ENCODE data around the gene ANKLE1. TPM values are rescaled to one million over a fixed set of nuclear protein-coding genes. Genes with fewer than 3 reads are reported as not detected.
A peak's percentile ranks its signal among the peaks of the same experiment; 100 is the strongest.

Gene ANKLE1
- total and polyA plus RNA-seq, 10 of the 15 experiments (the other 5 are each of a cell fraction or from before 2014, with no cell fraction given): 2.2 to 17.9 (median 10.9) TPM

GRCh38 chr19:17235300-17235970 is 46.3 kb upstream of the ANKLE1 start:
- no peak for DNase-seq (ENCODE audit: low read depth, low spot score)
- peak overlapping the region; percentile 89 for H3K4me3 ChIP-seq
- no TSS peak for BruUV-seq (replicated peaks)
- H3K4me2 ChIP-seq (ENCODE audit: control insufficient read depth, insufficient read depth): peak overlapping the region; percentile 98
- H2AFZ ChIP-seq (ENCODE audit: control insufficient read depth, low read depth, low read length): peak overlapping the region; percentile 90
- peak overlapping the region; percentile 45 for H3K27ac ChIP-seq (ENCODE audit: control insufficient read depth, insufficient read depth)
- H3K4me1 ChIP-seq (ENCODE audit: control insufficient read depth, insufficient read depth, low read length): 0 out of 2 replicates have a peak, but pooled peaks cover 4% of the 10 kb centered on the region
- peak; percentile 93 for ATAC-seq
- under 1% methylated on average over 57 of the region's 80 CpGs for WGBS (ENCODE audit: insufficient coverage, insufficient replicate concordance, low lambda C conversion rate, missing lambda C conversion rate)
- in situ Hi-C loops (cut with MboI): no loop called here
- ChIA-PET CTCF (interaction anchor here (0.6 to 3.9 kb wide), 15 partner anchors 8 to 519 kb away, joined by 3 to 24 read pairs (median 4); partner anchors contain the start of genes OCEL1, USE1 and USHBP1), SMC1A (ENCODE audit: uncharacterized antibody, unreplicated experiment) (interaction anchor here (0.7 to 1.8 kb wide), 7 partner anchors 7 to 164 kb away, joined by 3 to 8 read pairs (median 3); partner anchors contain the start of genes BABAM1 and USE1), RAD21 (ENCODE audit: unreplicated experiment) (interaction anchor here (0.6 to 3.1 kb wide), 11 partner anchors 9 to 168 kb away, joined by 3 to 21 read pairs (median 5); partner anchors contain the start of genes BABAM1, HAUS8, OCEL1 and USE1), POLR2A (interaction anchor here (0.6 to 3.3 kb wide), 9 partner anchors 9 to 1119 kb away, joined by 3 to 31 read pairs (median 4); partner anchors contain the start of genes ANKLE1, MRPL34, NR2F6 and OCEL1)
- no peaks in the 10 kb centered on the region for H3K9me3 ChIP-seq (replicated peaks; ENCODE audit: control insufficient read depth, insufficient read depth, low read length)
- peak overlapping the region; percentile 77 for H3K9ac ChIP-seq (ENCODE audit: control insufficient read depth, insufficient read depth, low read length)
- no peaks in the 10 kb centered on the region for H3K27me3 ChIP-seq (replicated peaks in 1 of 2; ENCODE audit: control insufficient read depth in 2 of 2, insufficient read depth in 2 of 2, low read length in 1 of 2)
- peaks cover 10% of the 10 kb centered on the region for H3K79me2 ChIP-seq (ENCODE audit: control insufficient read depth, insufficient read depth, low read length)
- H3K36me3 ChIP-seq (ENCODE audit: control insufficient read depth in 2 of 2, insufficient read depth in 2 of 2, low read length in 1 of 2): peaks cover 0 to 1% of the 10 kb centered on the region in 2 experiments; a peak in 1 of 4 replicates
- FAIRE-seq: no peak
- H4K20me1 ChIP-seq (ENCODE audit: control insufficient read depth, insufficient read depth): no peaks in the 10 kb centered on the region
- intact Hi-C loops (cut with micrococcal nuclease; ENCODE audit: unreplicated experiment): loop anchor here (2.0 kb wide), 1 partner anchor 161 kb away; the partner anchor contains the start of genes HAUS8 and MYO9B
- TF ChIP-seq SPI1 (IDR thresholded peaks at IDR 0.05; ENCODE audit: borderline replicate concordance, insufficient read depth, low read depth, low read length) (no peak), YBX1 (IDR thresholded peaks at IDR 0.05) (no peak), TAF1 (IDR thresholded peaks at IDR 0.05; ENCODE audit: borderline replicate concordance, low read depth, low read length) (no peak), HDAC6 (IDR thresholded peaks at IDR 0.05; ENCODE audit: unreplicated experiment) (peak; percentile 57), RELB (IDR thresholded peaks at IDR 0.05; ENCODE audit: low read depth) (no peak), KLF5 (IDR thresholded peaks at IDR 0.05; ENCODE audit: partially characterized antibody) (no peak), RB1 (IDR thresholded peaks at IDR 0.05; ENCODE audit: borderline replicate concordance) (peak; percentile 82; the same call in 1 of the 2 replicates), SMAD1 (IDR thresholded peaks at IDR 0.05; ENCODE audit: low read depth, partially characterized antibody) (no peak), NFIC (IDR thresholded peaks at IDR 0.05; ENCODE audit: low read depth, low read length) (no peak), BCL11A (IDR thresholded peaks at IDR 0.05; ENCODE audit: low read depth, low read length) (no peak), ESRRA (IDR thresholded peaks at IDR 0.05; ENCODE audit: low read length) (no peak), SMARCA5 (IDR thresholded peaks at IDR 0.05) (peak; percentile 99), CBX5 (IDR thresholded peaks at IDR 0.05; ENCODE audit: low read depth) (no peak), TCF3 (IDR thresholded peaks at IDR 0.05; ENCODE audit: borderline replicate concordance, insufficient read depth, low read depth, low read length) (0 out of 2 replicates have a peak, but pooled peaks have one; percentile 25), BRCA1 (IDR thresholded peaks at IDR 0.05; ENCODE audit: low read depth, low read length) (no peak), NKRF (conservative IDR thresholded peaks at IDR 0.05) (peak; percentile 92)

All from GM12878 (cell line).